NCI-H748 (cell line): Measurements from ENCODE around the gene PHF21A.

Source experiments
- DNase-seq: peaks from one replicate; lab custom pipeline; 2025; ENCODE audit not compliant: unreplicated experiment; lab: John Stamatoyannopoulos, UW

The PHF21A gene

DNA sequence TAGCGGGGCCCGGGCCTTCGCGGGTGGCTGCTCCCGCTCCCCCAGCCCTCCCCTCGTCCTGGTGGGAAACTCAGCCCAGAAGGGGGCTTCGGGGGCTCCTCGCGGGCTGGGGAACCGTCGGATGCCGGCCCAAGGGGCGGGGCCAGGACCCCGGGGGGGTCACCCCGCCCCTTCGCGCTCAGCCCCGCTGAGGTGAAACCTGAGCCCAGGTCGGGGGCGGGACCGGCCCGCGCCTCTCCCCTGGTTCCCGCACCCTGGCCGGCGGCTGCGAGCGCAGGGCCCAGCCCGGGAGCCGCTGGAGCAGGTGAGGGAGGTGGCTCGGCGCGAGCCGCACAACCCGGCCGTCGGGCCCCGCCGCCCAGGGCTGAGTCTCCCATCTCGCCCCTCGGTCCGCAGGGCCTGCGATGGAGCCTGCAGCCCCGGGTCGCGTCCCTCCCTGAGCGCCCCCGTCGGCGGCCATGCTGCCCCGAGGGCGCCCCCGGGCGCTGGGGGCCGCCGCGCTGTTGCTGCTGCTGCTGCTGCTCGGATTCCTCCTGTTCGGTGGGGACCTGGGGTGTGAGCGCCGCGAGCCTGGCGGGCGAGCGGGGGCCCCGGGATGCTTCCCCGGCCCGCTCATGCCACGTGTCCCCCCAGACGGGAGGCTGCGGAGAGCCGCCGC, 198.7 kb downstream of the PHF21A start, which contains the start of gene LARGE2:
LARGE2 (plus strand) TSS at position 232 of the 658 bp plus-strand sequence; CDS start at position 459, 227 bp downstream.
- DNase-seq = peak; percentile 83

GRCh38 chr11:45921561-45922424, 199.5 kb downstream of the PHF21A start:
- peak; percentile 94 for DNase-seq

GRCh38 chr11:45920531-45921477, 200.4 kb downstream of the PHF21A start:
- no peak for DNase-seq

DNA sequence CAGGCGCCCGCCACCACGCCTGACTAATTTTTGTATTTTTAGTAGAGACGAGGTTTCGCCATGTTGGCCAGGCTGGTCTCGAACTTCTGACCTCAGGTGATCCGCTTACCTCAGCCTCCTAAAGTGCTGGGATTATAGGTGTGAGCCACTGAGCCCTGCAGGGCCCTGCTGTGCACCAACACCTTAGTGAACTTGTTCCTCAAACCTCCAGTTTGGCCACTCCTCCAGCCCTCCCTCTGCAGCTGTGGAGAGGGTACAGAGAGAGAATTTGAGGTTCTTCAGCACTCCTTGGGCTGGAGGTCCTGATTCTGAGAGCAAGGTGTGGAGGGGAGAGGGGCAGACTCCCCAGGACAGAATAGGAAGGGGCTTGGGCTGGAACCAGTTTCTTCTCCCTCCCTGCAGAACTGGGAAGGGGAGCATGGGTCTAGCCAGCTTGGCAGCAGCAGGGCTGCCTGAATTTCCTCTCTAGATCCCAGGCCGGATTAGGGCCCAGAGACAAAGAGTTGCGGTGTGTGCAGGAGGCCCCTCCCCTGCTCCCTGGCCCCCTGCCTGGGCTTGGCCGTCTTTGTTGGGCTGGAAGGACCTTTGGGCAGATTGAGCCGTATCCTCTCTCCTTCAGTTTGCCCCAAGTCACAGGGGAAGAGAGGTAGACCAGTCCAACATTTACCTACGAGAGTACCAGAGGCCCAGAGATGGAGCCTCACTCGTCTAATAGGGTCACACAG, 201.3 kb downstream of the PHF21A start:
- DNase-seq = no peak

- no peak for DNase-seq
These were observed 202.1 kb downstream of the PHF21A start for GRCh38 chr11:45918962-45919675.

- peak; percentile 85 for DNase-seq
These were observed 202.8 kb downstream of the PHF21A start for GRCh38 chr11:45918331-45918941.

- peak; percentile 98 for DNase-seq
These were observed 203.5 kb downstream of the PHF21A start, which contains the start of gene PEX16 for GRCh38 chr11:45917623-45918330. PEX16 (minus strand) TSS chr11:45917877; CDS start chr11:45917811, 66 bp downstream.

DNA sequence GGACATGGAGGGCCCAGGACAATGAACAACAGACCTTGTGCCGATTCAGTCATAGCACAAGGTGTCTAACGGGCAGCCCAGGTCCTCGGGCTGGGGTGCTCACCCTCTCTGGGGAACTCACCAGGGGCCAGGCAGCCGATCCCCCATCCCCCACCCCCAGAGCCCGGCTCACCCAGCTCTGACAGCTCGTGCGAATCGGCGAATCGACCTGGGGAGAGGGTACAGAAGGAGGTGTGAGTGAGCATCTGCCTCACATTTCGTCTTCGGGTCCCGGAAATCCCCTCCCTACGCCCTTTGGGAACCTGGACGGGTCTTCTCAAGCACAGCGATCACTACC, 204.0 kb downstream of the PHF21A start:
- DNase-seq = no peak

DNA sequence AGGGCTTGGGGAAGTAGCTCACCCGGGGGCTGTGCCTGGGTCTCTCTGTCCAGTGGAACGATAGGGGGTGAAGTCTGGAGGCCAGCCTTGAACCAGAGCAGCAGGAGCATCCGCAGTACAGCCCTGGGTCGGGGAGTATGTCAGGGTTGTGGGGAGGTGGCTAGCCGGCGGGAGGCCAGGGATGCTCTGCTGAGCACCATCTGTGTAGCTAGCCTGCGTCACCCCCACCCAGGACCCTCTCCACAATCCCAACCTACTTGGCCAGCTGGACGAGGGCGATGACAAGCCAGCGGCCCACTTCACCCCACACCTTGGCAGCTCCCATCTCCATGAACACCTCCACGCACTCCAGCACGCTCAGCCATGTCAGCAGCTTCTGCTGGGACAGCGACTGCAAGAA, 205.8 kb downstream of the PHF21A start:
- DNase-seq = no peak

DNA sequence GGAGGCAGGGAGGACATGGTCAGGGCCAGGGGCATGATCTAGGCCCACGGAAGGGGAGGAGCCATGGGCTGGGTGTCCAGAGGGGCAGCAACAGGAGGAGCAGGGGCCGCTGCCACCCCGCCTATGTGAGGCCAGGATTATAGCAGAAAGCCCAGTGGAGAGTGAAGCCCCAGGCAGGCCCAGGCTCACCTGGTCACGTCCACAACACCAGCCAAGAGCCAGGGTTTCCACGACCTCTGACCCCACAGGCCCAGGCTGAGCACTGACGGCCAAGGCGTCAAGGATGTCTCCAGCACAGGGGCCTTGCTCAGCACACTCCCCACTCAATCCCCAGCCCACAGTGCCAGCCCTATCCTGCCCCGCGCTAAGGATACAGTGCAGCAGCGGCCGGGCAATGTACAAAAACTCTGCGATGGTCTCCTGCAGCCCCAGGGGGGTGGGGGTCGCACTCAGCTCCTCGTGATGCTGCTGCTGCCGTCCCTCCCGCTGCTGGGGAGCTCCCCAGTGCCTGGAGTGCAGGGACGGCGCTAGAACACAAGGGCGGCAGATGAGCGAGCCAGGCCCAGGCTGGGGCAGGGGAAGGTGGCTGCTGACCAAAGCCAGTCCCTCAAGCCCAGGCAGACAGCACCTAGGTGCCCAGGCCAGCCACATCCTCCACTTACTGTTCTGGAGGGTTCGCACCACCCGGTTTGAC, 207.2 kb downstream of the PHF21A start:
- DNase-seq = no peak

DNA sequence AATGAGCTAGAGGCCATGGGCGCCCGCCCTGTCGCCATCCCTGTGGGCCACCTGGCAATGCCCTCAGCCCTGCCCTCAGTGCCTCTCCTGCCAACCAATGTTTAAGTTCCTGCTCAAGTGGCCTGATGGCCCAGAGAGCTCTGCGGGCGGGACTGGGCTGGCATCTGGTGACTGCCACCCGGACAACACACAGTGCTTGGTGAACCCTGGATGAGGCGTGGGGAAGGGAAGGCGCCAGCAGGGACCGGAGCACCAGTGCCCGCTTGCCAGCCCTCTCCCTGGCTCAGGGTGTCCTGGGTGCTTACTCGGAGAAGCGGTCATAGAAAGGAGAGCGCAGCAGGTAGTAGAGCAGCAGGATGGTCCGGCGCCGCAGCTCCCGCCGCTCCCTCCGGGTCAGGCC, 207.7 kb downstream of the PHF21A start:
- DNase-seq = no peak

DNA sequence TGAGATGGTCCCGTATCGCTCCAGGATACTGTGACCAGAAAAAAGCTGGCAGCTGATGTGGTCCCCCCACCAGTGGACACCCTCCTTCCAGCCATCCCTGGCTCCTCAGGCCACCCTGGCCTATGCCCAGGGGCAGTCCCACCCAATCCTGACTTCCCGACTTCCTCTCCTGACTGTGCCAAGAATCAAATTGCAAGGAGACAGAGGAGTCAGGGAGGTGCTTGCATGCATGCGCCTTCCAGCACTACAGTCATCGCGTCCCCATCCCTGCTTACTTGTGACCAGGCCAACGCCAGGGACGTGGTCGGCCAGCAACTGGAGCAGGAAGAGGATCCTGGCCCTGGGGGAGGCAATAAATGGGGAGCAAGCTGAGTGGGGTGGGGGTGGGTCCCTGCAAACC, 210.6 kb downstream of the PHF21A start:
- no peak for DNase-seq

GRCh38 chr11:45909594-45910475, 211.4 kb downstream of the PHF21A start:
- no peak for DNase-seq

DNA sequence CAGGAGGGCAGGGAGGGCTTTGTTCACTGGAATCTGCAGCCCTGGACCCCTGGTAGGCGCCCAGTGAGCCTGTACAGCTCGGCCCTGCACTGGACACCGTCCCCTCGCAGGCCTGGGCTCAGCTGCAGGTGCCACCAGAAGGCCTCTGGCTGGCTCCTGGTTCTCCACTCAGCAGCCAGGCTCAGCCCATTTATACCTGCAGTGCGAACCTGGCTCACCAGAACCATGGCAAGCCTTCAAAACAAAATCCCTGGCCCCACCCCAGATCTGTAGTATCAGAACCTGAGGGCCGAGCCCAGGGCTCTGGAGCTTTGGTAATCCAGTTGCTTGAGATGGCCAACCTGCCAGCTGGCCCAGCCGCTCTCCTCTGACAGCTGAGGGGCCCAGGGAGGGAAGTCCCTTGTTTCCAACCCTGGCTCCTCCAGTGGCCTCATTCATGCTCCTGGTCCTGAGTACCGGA, 213.3 kb downstream of the PHF21A start:
- no peak for DNase-seq

DNA sequence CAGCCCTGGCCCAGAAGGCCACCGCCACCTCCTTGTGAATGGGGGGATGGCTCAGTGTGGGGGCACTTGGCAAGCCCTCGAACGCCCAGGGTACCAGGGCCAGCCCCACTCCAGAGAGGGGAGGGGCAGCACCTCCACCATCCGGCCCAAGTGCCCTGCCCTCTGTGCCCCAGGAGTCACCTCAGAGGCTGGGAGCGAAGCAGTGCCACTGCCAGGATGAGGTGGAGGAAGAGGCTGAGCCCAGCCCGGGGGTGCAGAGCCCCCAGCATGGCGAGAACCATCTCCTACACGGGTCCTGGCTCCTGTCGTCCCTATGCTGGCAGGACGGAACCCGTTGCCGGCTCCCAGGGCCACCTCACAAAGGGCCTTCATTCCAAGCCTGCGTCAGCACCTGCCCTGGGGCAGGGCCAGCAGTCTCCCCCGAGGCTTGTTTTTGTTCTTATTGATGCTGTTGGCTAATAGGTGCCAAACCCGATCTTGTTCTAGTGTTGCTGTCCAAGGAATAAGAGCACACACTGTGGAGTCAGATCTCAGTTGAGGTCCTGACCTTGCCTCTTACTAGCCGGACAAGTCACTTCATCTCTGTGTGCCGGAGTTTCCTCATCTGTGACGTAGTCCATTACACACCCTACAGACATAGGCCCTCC, 214.2 kb downstream of the PHF21A start, which contains the start of gene FREY1:
FREY1 (minus strand) TSS at position 307 of the 647 bp plus-strand sequence; CDS start at position 281, 26 bp downstream.
- DNase-seq = no peak

DNA sequence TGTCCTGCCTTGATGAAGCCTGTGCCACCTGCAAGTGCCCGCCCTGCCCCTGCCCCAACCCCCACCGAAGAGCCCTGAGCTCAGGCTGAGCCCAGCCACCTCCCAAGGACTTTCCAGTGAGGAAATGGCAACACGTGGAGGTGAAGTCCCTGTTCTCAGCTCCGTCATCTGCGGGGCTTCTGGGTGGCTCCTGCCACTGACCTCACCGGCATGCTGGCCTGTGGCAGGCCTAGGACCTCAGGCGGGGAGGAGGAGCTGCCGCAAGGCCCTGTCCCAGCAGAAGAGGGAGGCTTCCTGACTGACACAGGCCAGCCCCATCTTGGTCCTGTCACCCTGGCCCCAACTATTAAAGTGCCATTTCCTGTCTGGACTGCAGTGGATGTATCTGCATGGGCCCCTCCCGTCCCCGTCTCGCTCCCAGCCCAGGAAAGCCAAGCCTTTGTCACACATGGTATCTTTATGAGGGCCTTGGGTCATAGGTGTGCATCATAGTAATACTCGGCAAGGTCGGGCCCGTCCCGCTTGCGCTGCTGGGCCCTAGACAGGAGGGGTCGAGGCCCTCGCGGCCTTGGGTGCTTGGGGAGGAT, 215.1 kb downstream of the PHF21A start:
- no peak for DNase-seq
